Type B pancreatic cell (in vitro differentiated cells): ENCODE results near the gene ATP2A3. TPM values are rescaled to one million over a fixed set of nuclear protein-coding genes. Genes with fewer than 3 reads are reported as not detected.

Experiments
- DNase-seq: peaks from one replicate; pipeline ENCODE4 v3.0.0; 2021; ENCODE audit warnings: mixed read lengths; ENCODE audit not compliant: unreplicated experiment; ENCODE audit errors: extremely low spot score
- H3K27ac Mint-ChIP-seq: 2 replicates; pipeline ENCODE4 v1.8.0; 2021; ENCODE audit warnings: mild to moderate bottlenecking, mixed read lengths
- H3K27me3 Mint-ChIP-seq: 2 replicates; pipeline ENCODE4 v1.8.0; 2021; ENCODE audit warnings: mixed read lengths
- H3K36me3 Mint-ChIP-seq: 2 replicates; pipeline ENCODE4 v1.8.0; 2021; ENCODE audit warnings: mixed read lengths
- H3K4me1 Mint-ChIP-seq: one replicate; pipeline ENCODE4 v1.8.0; 2021; ENCODE audit warnings: mixed read lengths; ENCODE audit not compliant: unreplicated experiment
- H3K4me3 Mint-ChIP-seq: 2 replicates; pipeline ENCODE4 v1.8.0; 2021; ENCODE audit warnings: mild to moderate bottlenecking, mixed read lengths
- H3K9me3 Mint-ChIP-seq: 2 replicates; pipeline ENCODE4 v1.8.0; 2021; ENCODE audit warnings: mixed read lengths
- CTCF ChIP-seq: fragments of 200-600 bp; sonication (generic); conservative IDR thresholded peaks from 2 replicates; pipeline ENCODE4 v1.5.0; 2021; ENCODE audit warnings: antibody characterized with exemption, mild to moderate bottlenecking
- total RNA-seq: library from RNA; stranded (reverse); gene quantifications from 2 replicates; pipeline ENCODE4 v1.2.1, GENCODE V29; 2021; ENCODE audit warnings: low replicate concordance

Gene ATP2A3
- total RNA-seq, 1 donor from 2014 or later: 33.2 TPM

GRCh38 chr17:4003501-4004421, 39.5 kb upstream of the ATP2A3 start:
- peaks cover 10% of the 10 kb centered on the region for H3K4me1 Mint-ChIP-seq
- H3K27me3 Mint-ChIP-seq: no peaks in the 10 kb centered on the region
- H3K9me3 Mint-ChIP-seq: no peaks in the 10 kb centered on the region
- H3K27ac Mint-ChIP-seq: peak overlapping the region; percentile 81
- DNase-seq: no peak
- H3K4me3 Mint-ChIP-seq: no peak overlapping the region
- H3K36me3 Mint-ChIP-seq: peaks cover 14% of the 10 kb centered on the region
- no peak for TF ChIP-seq CTCF

- Mint-ChIP-seq H3K27me3 (no peaks in the 10 kb centered on the region), H3K36me3 (peaks cover 14% of the 10 kb centered on the region), H3K9me3 (no peaks in the 10 kb centered on the region), H3K27ac (peak overlapping the region; percentile 81), H3K4me1 (peaks cover 10% of the 10 kb centered on the region), H3K4me3 (no peak overlapping the region)
- DNase-seq: no peak
- TF ChIP-seq CTCF: no peak
Observed at GRCh38 chr17:4003131-4003500, 38.9 kb upstream of the ATP2A3 start.

GRCh38 chr17:4001048-4001590, 36.9 kb upstream of the ATP2A3 start:
- no peak for TF ChIP-seq CTCF
- Mint-ChIP-seq H3K9me3 (no peaks in the 10 kb centered on the region), H3K27ac (no peak overlapping the region), H3K4me3 (no peak overlapping the region), H3K27me3 (peaks cover 1% of the 10 kb centered on the region), H3K36me3 (peaks cover 4% of the 10 kb centered on the region), H3K4me1 (peaks cover 4% of the 10 kb centered on the region)
- DNase-seq: no peak

- Mint-ChIP-seq H3K9me3 (no peaks in the 10 kb centered on the region), H3K4me3 (no peak overlapping the region), H3K4me1 (peaks cover 3% of the 10 kb centered on the region), H3K27me3 (peaks cover 4% of the 10 kb centered on the region), H3K27ac (no peak overlapping the region), H3K36me3 (no peaks in the 10 kb centered on the region)
- no peak for DNase-seq
- no peak for TF ChIP-seq CTCF
Observed at GRCh38 chr17:3998436-3998835, 34.2 kb upstream of the ATP2A3 start.

GRCh38 chr17:3995067-3995466, 30.8 kb upstream of the ATP2A3 start:
- Mint-ChIP-seq H3K4me3 (no peak overlapping the region), H3K36me3 (no peaks in the 10 kb centered on the region), H3K9me3 (no peaks in the 10 kb centered on the region), H3K27me3 (peaks cover 4% of the 10 kb centered on the region), H3K27ac (no peak overlapping the region), H3K4me1 (no peaks in the 10 kb centered on the region)
- TF ChIP-seq CTCF: no peak
- no peak for DNase-seq
